HG03442 (cell line): ENCODE results near the gene TRIM17.

ENCODE experiments used
- ATAC-seq: cut with Tn5 transposase; IDR thresholded peaks from one replicate; pipeline ENCODE4 v1.9.1; 2021; ENCODE audit warnings: mild to moderate bottlenecking, moderate library complexity; ENCODE audit not compliant: unreplicated experiment

Gene TRIM17

GRCh38 chr1:228359613-228360532 lies 56.8 kb downstream of the TRIM17 start:
- ATAC-seq, result no peak

GRCh38 chr1:228358764-228359612 lies 57.7 kb downstream of the TRIM17 start:
- ATAC-seq, result no peak

- ATAC-seq, result no peak
Observed at GRCh38 chr1:228358039-228358763, 58.5 kb downstream of the TRIM17 start.
